ENCODE measurements around the gene DMAC2L.

GRCh38 chr14:50320283-50320682 is 8.2 kb downstream of the DMAC2L start:
- no peak for TF ChIP-seq POLR2A (IDR thresholded peaks at IDR 0.05)
- TF ChIP-seq CTCF (IDR thresholded peaks at IDR 0.05): no peak

All from Peyer's patch (tissue), 4 donors.